ENCODE results near the gene NALCN. TPM values are rescaled to one million over a fixed set of nuclear protein-coding genes. Genes with fewer than 3 reads are reported as not detected.
A peak's percentile ranks its signal among the peaks of the same experiment; 100 is the strongest.

Gene NALCN
- total and polyA plus RNA-seq, 2 experiments from 2014 or later, result 0.33 to 0.57 TPM

GRCh38 chr13:101149735-101150384 lies 266.4 kb downstream of the NALCN start:
- 34% methylated on average over 9 of the region's 9 CpGs for WGBS (ENCODE audit: low lambda C conversion rate, missing lambda C conversion rate)
- Histone ChIP-seq H4K20me1 (ENCODE audit: insufficient read depth, poor library complexity, severe bottlenecking) (no peaks in the 10 kb centered on the region), H2AFZ (no peak overlapping the region), H3K4me2 (no peak overlapping the region), H3K9me2 (replicated peaks; ENCODE audit: insufficient read depth) (no peaks in the 10 kb centered on the region), H3K27ac (no peak overlapping the region), H3K4me3 (no peak overlapping the region), H3K36me3 (replicated peaks; ENCODE audit: insufficient read depth, low read depth) (no peaks in the 10 kb centered on the region), H3K4me1 (ENCODE audit: insufficient read depth) (peaks cover 4% of the 10 kb centered on the region), H3K9me3 (ENCODE audit: low read depth) (no peaks in the 10 kb centered on the region), H3K79me2 (no peaks in the 10 kb centered on the region), H3K27me3 (peaks cover 12% of the 10 kb centered on the region)
- peak; percentile 47 for TF ChIP-seq CTCF (IDR thresholded peaks at IDR 0.05; ENCODE audit: poor library complexity)
- no peak for TF ChIP-seq EZH2phosphoT487 (IDR thresholded peaks at IDR 0.05; ENCODE audit: low read depth, severe bottlenecking, unreplicated experiment)
- peak; percentile 7 for DNase-seq (ENCODE audit: low spot score)

GRCh38 chr13:101146101-101146898 lies 270.0 kb downstream of the NALCN start:
- H3K9me2 ChIP-seq (replicated peaks; ENCODE audit: insufficient read depth), result no peaks in the 10 kb centered on the region
- no peaks in the 10 kb centered on the region for H4K20me1 ChIP-seq (ENCODE audit: insufficient read depth, poor library complexity, severe bottlenecking)
- no peaks in the 10 kb centered on the region for H3K4me1 ChIP-seq (ENCODE audit: insufficient read depth)
- TF ChIP-seq EZH2 (IDR thresholded peaks at IDR 0.05; ENCODE audit: borderline replicate concordance) (no peak), CTCF (IDR thresholded peaks at IDR 0.05; ENCODE audit: poor library complexity) (no peak), EZH2phosphoT487 (IDR thresholded peaks at IDR 0.05; ENCODE audit: low read depth, severe bottlenecking, unreplicated experiment) (no peak)
- no peaks in the 10 kb centered on the region for H3K79me2 ChIP-seq
- no peak overlapping the region for H3K27ac ChIP-seq
- no peak for DNase-seq (ENCODE audit: low spot score)
- no peak overlapping the region for H3K4me2 ChIP-seq
- H3K27me3 ChIP-seq, result peaks cover 5% of the 10 kb centered on the region
- no peaks in the 10 kb centered on the region for H3K9me3 ChIP-seq (ENCODE audit: low read depth)
- 79% methylated on average over 7 of the region's 7 CpGs for WGBS (ENCODE audit: low lambda C conversion rate, missing lambda C conversion rate)
- H3K4me3 ChIP-seq, result no peak overlapping the region
- H3K36me3 ChIP-seq (replicated peaks; ENCODE audit: insufficient read depth, low read depth), result no peaks in the 10 kb centered on the region
- no peak overlapping the region for H2AFZ ChIP-seq

- Histone ChIP-seq H4K20me1 (ENCODE audit: insufficient read depth, poor library complexity, severe bottlenecking) (no peaks in the 10 kb centered on the region), H3K4me2 (no peak overlapping the region), H3K4me3 (no peak overlapping the region), H3K9me3 (ENCODE audit: low read depth) (no peaks in the 10 kb centered on the region), H3K4me1 (ENCODE audit: insufficient read depth) (no peaks in the 10 kb centered on the region), H3K27ac (no peak overlapping the region), H3K79me2 (no peaks in the 10 kb centered on the region), H3K27me3 (peaks cover 5% of the 10 kb centered on the region), H2AFZ (no peak overlapping the region), H3K36me3 (replicated peaks; ENCODE audit: insufficient read depth, low read depth) (no peaks in the 10 kb centered on the region), H3K9me2 (replicated peaks; ENCODE audit: insufficient read depth) (no peaks in the 10 kb centered on the region)
- TF ChIP-seq CTCF (IDR thresholded peaks at IDR 0.05; ENCODE audit: poor library complexity) (peak; percentile 76), EZH2 (IDR thresholded peaks at IDR 0.05; ENCODE audit: borderline replicate concordance) (no peak), EZH2phosphoT487 (IDR thresholded peaks at IDR 0.05; ENCODE audit: low read depth, severe bottlenecking, unreplicated experiment) (no peak)
- peak; percentile 83 for DNase-seq (ENCODE audit: low spot score)
- WGBS (ENCODE audit: low lambda C conversion rate, missing lambda C conversion rate), result 31% methylated on average over 7 of the region's 7 CpGs
These were observed 271.4 kb downstream of the NALCN start for GRCh38 chr13:101144808-101145419.

All from hepatocyte (in vitro differentiated cells).